Progenitor cell of endocrine pancreas (in vitro differentiated cells): Measurements from ENCODE around the gene RAB10. TPM values are rescaled to one million over a fixed set of nuclear protein-coding genes. Genes with fewer than 3 reads are reported as not detected.
A peak's percentile ranks its signal among the peaks of the same experiment; 100 is the strongest.

Experiments used
- DNase-seq: peaks from one replicate; pipeline ENCODE4 v3.0.0; 2021; ENCODE audit warnings: low spot score; ENCODE audit not compliant: unreplicated experiment
- H3K27ac Mint-ChIP-seq: 2 replicates; pipeline ENCODE4 v1.8.0; 2021; ENCODE audit warnings: mild to moderate bottlenecking, moderate library complexity, mixed read lengths
- H3K27me3 Mint-ChIP-seq: 2 replicates; pipeline ENCODE4 v1.8.0; 2021; ENCODE audit warnings: mixed read lengths
- H3K36me3 Mint-ChIP-seq: 2 replicates; pipeline ENCODE4 v1.8.0; 2022; ENCODE audit warnings: mixed read lengths; ENCODE audit not compliant: insufficient read depth
- H3K4me1 Mint-ChIP-seq: 2 replicates; pipeline ENCODE4 v1.8.0; 2021; ENCODE audit warnings: low read depth, mixed read lengths
- H3K4me3 Mint-ChIP-seq: 2 replicates; pipeline ENCODE4 v1.8.0; 2021; ENCODE audit warnings: low read depth, mild to moderate bottlenecking, moderate library complexity, mixed read lengths
- H3K9me3 Mint-ChIP-seq: 2 replicates; pipeline ENCODE4 v1.8.0; 2021; ENCODE audit warnings: low read depth, mixed read lengths
- CTCF ChIP-seq: fragments of 200-600 bp; sonication (generic); IDR thresholded peaks from one replicate; pipeline ENCODE4 v1.5.0; 2021; ENCODE audit warnings: antibody characterized with exemption, mild to moderate bottlenecking; ENCODE audit not compliant: unreplicated experiment
- total RNA-seq: library from RNA; stranded (reverse); gene quantifications from 2 replicates; pipeline ENCODE4 v1.2.1, GENCODE V29; 2021

Gene RAB10
- total RNA-seq, 1 donor from 2014 or later, result 114 TPM

DNA sequence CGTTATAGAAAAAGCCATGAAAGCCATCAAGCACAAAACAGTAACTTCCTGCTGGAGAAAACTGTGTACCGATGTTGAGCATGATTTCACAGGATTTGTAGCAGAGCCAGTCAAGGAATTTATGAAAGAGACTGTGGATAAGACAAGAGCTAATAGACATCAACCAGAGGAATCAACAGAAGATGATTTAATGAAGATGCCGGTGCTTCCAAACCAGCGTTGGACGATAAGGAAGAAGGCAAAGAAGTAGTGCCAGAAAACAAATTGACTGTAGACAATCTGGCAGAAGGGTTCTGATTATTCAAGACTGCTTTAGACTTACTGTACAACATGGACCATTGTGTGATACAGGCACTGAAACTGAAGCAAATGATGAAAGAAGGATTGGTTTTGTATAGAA lies 89.5 kb downstream of the RAB10 start:
- DNase-seq, result no peak
- TF ChIP-seq CTCF, result no peak
- peaks cover 5% of the 10 kb centered on the region for H3K36me3 Mint-ChIP-seq
- H3K9me3 Mint-ChIP-seq, result no peaks in the 10 kb centered on the region
- H3K4me1 Mint-ChIP-seq, result no peaks in the 10 kb centered on the region
- H3K4me3 Mint-ChIP-seq, result no peak overlapping the region
- H3K27ac Mint-ChIP-seq, result peak overlapping the region; percentile 23
- no peaks in the 10 kb centered on the region for H3K27me3 Mint-ChIP-seq

GRCh38 chr2:26126074-26126473 lies 92.2 kb downstream of the RAB10 start:
- no peak for DNase-seq
- Mint-ChIP-seq H3K27ac (peak overlapping the region; percentile 59), H3K27me3 (no peaks in the 10 kb centered on the region), H3K9me3 (no peaks in the 10 kb centered on the region), H3K4me3 (no peak overlapping the region), H3K4me1 (no peaks in the 10 kb centered on the region), H3K36me3 (peaks cover 9% of the 10 kb centered on the region)
- no peak for TF ChIP-seq CTCF

- no peak overlapping the region for H3K4me3 Mint-ChIP-seq
- H3K9me3 Mint-ChIP-seq, result no peaks in the 10 kb centered on the region
- no peak for TF ChIP-seq CTCF
- no peak for DNase-seq
- H3K27me3 Mint-ChIP-seq, result no peaks in the 10 kb centered on the region
- no peaks in the 10 kb centered on the region for H3K4me1 Mint-ChIP-seq
- no peak overlapping the region for H3K27ac Mint-ChIP-seq
- peaks cover 7% of the 10 kb centered on the region for H3K36me3 Mint-ChIP-seq
Observed at GRCh38 chr2:26128176-26128575, 94.3 kb downstream of the RAB10 start.

DNA sequence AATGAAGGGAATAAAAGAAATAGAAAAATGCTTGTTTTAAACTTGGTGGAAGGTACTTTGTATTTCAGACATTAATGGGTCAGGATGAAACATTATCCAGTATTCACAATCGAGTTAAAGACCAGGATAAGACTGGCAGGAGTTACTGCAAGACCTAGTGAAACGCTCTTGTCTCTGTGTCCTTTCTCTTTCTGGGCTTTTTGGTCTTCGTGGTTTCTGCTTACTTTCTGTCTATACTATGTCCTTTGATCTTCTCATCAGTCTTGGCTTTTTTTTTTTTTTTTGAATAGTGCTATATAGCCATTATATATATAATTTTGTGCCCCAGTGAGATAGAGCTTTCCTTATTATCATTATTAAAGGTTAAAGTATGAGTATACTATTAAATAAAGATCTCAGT lies 96.9 kb downstream of the RAB10 start:
- no peaks in the 10 kb centered on the region for H3K9me3 Mint-ChIP-seq
- H3K4me1 Mint-ChIP-seq, result no peaks in the 10 kb centered on the region
- no peak for DNase-seq
- H3K27me3 Mint-ChIP-seq, result no peaks in the 10 kb centered on the region
- H3K4me3 Mint-ChIP-seq, result no peak overlapping the region
- TF ChIP-seq CTCF, result no peak
- H3K27ac Mint-ChIP-seq, result no peak overlapping the region
- H3K36me3 Mint-ChIP-seq, result peaks cover 7% of the 10 kb centered on the region

DNA sequence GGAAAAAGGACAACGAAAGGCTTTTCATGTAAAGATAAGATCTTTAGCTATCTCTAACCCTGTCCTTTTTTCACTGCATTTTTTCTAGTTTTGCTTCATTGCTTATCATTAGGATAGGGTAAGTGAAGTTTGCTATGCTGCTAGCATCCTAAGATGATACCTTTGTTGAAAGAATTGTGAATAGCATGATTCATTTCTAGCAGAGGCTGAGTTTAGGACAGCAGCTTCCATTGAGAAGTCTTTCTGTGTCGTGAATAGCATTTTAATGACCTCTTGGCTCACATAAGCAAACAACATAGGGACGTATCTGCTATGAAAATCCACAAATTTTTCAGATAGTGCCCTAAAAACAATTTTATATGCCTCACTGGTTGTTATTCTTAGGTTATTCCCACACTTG lies 102.6 kb downstream of the RAB10 start:
- Mint-ChIP-seq H3K4me1 (no peaks in the 10 kb centered on the region), H3K27ac (no peak overlapping the region), H3K27me3 (no peaks in the 10 kb centered on the region), H3K9me3 (no peaks in the 10 kb centered on the region), H3K36me3 (peaks cover 3% of the 10 kb centered on the region), H3K4me3 (no peak overlapping the region)
- no peak for TF ChIP-seq CTCF
- no peak for DNase-seq
